ENCODE data around the gene TEX35. TPM values are rescaled to one million over a fixed set of nuclear protein-coding genes. Genes with fewer than 3 reads are reported as not detected.

Gene TEX35
- total RNA-seq, 4 donors from 2014 or later, result 1.4 TPM; not detected in 3

DNA sequence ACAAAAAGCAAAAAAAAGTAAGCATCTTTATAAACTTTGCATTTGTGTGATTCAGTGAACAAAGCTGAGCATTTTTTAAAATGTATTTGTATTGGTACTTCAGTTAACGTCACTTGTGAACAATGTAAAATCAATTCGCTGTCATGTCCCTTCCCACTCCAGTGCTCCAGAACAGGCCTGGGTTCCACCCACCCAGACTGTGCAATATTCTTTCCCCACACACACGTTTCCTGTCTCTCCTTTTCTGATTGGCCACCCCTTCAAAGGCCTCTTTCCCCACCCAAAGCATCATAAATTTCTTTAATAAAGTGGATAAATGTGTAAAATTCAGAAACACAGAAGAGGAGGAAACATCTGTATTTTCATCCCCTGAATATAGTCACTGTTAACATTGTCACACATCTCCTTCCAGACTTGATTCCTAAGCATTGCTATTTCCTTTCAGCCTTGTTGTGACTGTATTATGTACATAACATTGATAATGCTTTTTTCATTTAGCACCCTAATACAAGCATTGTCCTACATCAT, 28.1 kb upstream of the TEX35 start:
- no peak overlapping the region for H3K4me3 ChIP-seq (ENCODE audit: low read depth, poor library complexity, severe bottlenecking)
- intact Hi-C loops (cut with DNase I; ENCODE audit: low total_unique reads), result no loop called here
- WGBS, 2 donors, result 57 to 66% methylated on average over 3 of the region's 3 CpGs
- DNase-seq (ENCODE audit: low spot score in 2 of 2), result no peak
- no peak for TF ChIP-seq POLR2A (IDR thresholded peaks at IDR 0.05)
- TF ChIP-seq, protein P1, sequence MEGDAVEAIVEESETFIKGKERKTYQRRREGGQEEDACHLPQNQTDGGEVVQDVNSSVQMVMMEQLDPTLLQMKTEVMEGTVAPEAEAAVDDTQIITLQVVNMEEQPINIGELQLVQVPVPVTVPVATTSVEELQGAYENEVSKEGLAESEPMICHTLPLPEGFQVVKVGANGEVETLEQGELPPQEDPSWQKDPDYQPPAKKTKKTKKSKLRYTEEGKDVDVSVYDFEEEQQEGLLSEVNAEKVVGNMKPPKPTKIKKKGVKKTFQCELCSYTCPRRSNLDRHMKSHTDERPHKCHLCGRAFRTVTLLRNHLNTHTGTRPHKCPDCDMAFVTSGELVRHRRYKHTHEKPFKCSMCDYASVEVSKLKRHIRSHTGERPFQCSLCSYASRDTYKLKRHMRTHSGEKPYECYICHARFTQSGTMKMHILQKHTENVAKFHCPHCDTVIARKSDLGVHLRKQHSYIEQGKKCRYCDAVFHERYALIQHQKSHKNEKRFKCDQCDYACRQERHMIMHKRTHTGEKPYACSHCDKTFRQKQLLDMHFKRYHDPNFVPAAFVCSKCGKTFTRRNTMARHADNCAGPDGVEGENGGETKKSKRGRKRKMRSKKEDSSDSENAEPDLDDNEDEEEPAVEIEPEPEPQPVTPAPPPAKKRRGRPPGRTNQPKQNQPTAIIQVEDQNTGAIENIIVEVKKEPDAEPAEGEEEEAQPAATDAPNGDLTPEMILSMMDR (IDR thresholded peaks at IDR 0.05), result no peak

DNA sequence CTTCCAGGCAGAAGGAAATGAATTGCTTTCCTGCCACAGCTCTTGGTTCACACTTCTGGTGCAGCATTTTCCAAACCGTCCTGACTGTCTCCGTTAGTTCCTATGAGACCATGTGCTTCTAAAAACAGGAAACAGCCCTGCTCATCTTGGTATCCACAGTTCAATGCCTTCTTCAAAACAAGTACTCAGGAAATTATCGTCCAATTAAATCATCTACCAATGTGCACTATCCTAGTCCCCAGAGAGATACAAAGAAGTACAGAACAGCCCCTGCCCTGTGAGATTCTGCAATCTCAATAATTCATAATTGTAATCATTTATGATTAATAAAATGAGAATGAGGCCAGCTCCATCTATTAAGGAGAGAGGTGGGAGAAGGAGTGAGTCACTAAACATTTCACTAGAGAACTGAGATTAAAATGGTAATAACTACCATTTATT, 27.3 kb upstream of the TEX35 start:
- WGBS, 2 donors, result 54 to 67% methylated on average over 3 of the region's 3 CpGs
- DNase-seq (ENCODE audit: low spot score in 2 of 2), result no peak
- TF ChIP-seq, protein P1 (IDR thresholded peaks at IDR 0.05), result no peak
- no peak for TF ChIP-seq POLR2A (IDR thresholded peaks at IDR 0.05)
- H3K4me3 ChIP-seq (ENCODE audit: low read depth, poor library complexity, severe bottlenecking), result no peak overlapping the region
- intact Hi-C loops (cut with DNase I; ENCODE audit: low total_unique reads), result no loop called here

DNA sequence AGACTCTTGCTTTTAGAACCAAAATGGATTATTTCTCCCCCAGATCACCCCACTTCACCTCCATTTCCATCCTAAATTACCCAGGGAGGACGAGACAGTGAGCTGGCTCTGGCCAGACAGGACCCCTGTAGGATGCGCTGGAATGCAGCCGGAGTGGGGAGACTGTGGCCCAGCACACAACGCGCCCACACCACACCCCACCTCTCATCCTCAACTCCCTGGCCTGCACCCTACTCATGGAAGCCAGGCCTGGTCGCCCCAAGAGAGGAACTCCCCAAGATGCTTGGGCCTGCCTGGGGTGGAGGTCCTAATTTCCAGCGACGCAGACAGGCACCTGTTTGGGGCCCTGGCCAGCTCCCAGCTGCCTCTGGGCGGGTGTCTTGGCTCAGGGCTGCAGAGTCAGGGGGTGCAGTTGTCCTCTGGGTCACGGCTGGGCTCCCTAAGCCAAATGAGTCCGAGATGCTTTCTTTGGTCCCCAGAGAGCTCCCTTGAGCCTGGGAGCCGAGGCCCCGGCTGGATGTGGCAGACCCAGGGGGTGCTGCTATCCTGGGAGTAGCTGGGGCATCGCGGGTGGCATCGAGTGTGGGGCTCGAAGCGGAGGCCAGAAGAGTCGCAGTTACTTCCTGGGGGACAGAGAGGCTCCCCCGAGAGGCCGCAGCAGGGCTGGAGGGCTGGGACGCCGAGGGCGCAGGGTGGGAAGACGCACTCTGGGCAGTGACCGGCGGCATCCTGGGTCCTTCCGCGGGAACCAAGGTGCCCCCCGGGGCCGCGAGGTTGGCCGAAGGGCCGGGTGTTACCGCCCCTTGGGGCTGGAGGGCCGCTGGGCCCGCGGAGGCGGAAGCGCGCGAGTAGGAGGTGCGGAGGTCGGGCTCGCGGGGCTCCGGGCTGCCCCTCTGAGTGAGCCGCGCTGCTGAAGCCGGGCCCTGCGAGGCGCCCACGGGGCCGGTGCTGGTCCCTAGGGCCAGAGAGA, 26.5 kb upstream of the TEX35 start:
- no peak overlapping the region for H3K4me3 ChIP-seq (ENCODE audit: low read depth, poor library complexity, severe bottlenecking)
- WGBS, 2 donors, result 38 to 39% methylated on average over 38 to 44 of the region's 54 CpGs
- intact Hi-C loops (cut with DNase I; ENCODE audit: low total_unique reads), result no loop called here
- DNase-seq (ENCODE audit: low spot score in 2 of 2), result peak in 1 of 2 donors; percentile 83
- TF ChIP-seq, protein P1 (IDR thresholded peaks at IDR 0.05), result no peak
- TF ChIP-seq POLR2A (IDR thresholded peaks at IDR 0.05), result no peak

DNA sequence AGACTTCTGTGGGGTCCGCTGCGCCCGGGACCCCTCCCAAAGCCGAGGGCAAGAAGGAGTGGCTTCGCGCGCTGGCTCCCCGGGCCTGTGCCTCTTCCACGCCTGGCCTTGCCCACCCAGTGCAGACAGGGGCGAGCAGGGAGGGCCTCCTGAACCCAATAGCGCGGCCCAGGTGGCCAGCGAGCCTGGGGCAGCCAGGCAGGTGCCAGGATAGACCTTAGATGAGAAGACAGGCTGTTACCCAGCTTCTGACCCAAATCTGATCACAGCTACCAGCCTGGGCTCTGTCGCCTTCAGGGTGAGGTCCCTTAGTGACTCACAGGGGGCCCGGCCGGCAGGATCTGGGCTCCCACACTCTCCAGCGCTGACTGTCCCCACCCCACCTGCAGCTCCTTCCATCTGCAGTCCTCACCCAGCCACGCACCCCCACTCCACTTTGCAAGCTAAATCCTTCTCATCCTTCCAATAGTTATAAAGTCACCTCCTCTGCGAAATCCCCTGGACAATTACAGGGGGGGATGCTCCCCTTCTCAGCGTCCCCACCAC, 25.8 kb upstream of the TEX35 start:
- intact Hi-C loops (cut with DNase I; ENCODE audit: low total_unique reads), result no loop called here
- TF ChIP-seq, protein P1 (IDR thresholded peaks at IDR 0.05), result no peak
- no peak for TF ChIP-seq POLR2A (IDR thresholded peaks at IDR 0.05)
- WGBS, 2 donors, result 42 to 45% methylated on average over 14 to 20 of the region's 20 CpGs
- peak in 1 of 2 donors; percentile 80 for DNase-seq (ENCODE audit: low spot score in 2 of 2)
- H3K4me3 ChIP-seq (ENCODE audit: low read depth, poor library complexity, severe bottlenecking), result no peak overlapping the region

DNA sequence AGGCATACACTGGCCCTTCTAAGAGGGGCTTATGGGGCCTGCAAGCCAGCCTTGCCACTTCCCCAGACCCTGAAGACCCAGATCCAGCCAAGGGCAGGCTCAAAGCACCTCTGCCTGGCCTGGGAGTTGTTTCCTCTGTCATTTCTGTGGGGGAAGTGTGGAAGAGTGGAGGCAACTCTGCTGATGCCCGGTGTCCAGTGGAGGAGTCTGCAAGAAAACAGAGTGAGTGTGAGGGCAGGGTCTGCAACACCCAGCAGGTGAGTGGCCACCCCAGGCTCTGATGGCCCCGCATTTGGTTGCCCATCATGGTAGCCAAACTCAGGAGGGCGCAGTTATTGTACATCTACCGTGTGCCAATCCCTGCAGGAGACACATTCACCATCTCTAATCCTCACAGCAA, 24.5 kb upstream of the TEX35 start:
- 93% methylated on average over 4 of the region's 4 CpGs for WGBS, 2 donors
- peak in 1 of 2 donors; percentile 32 for DNase-seq (ENCODE audit: low spot score in 2 of 2)
- intact Hi-C loops (cut with DNase I; ENCODE audit: low total_unique reads), result no loop called here
- no peak for TF ChIP-seq POLR2A (IDR thresholded peaks at IDR 0.05)
- TF ChIP-seq, protein P1 (IDR thresholded peaks at IDR 0.05), result no peak
- H3K4me3 ChIP-seq (ENCODE audit: low read depth, poor library complexity, severe bottlenecking), result no peak overlapping the region
